Suprapubic skin (tissue), 4 donors: ENCODE data around the gene SH2D6.

Experiments
- EP300 ChIP-seq: sonication (generic); formaldehyde crosslinking; IDR thresholded peaks from one replicate; pipeline ENCODE4 v1.6.1; 2017; ENCODE audit warnings: antibody characterized with exemption
- POLR2A ChIP-seq, 2 donors: fragments of 450-650 bp; IDR thresholded peaks; one replicate each; pipeline ENCODE4 v1.6.1; 2017; ENCODE audit warnings: antibody characterized with exemption in 2 of 2, mild to moderate bottlenecking in 2 of 2, moderate library complexity in 2 of 2
- POLR2AphosphoS5 ChIP-seq, 3 donors: sonication (generic); formaldehyde crosslinking; IDR thresholded peaks; one replicate each; pipeline ENCODE4 v1.6.1; 2017; ENCODE audit warnings: antibody characterized with exemption in 3 of 3
- TF ChIP-seq, protein P1 (sequence below), 2 donors: fragments of 200-600 bp in 1 of 2; fragments of 450-650 bp in 1 of 2; sonication (generic) in 1 of 2; IDR thresholded peaks; one replicate each; pipeline ENCODE4 v1.5.1; 2016 to 2019; ENCODE audit warnings: antibody characterized with exemption in 2 of 2, mild to moderate bottlenecking in 1 of 2, moderate library complexity in 1 of 2

- TF ChIP-seq, protein P1, sequence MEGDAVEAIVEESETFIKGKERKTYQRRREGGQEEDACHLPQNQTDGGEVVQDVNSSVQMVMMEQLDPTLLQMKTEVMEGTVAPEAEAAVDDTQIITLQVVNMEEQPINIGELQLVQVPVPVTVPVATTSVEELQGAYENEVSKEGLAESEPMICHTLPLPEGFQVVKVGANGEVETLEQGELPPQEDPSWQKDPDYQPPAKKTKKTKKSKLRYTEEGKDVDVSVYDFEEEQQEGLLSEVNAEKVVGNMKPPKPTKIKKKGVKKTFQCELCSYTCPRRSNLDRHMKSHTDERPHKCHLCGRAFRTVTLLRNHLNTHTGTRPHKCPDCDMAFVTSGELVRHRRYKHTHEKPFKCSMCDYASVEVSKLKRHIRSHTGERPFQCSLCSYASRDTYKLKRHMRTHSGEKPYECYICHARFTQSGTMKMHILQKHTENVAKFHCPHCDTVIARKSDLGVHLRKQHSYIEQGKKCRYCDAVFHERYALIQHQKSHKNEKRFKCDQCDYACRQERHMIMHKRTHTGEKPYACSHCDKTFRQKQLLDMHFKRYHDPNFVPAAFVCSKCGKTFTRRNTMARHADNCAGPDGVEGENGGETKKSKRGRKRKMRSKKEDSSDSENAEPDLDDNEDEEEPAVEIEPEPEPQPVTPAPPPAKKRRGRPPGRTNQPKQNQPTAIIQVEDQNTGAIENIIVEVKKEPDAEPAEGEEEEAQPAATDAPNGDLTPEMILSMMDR (IDR thresholded peaks at IDR 0.05): no peak
- TF ChIP-seq POLR2AphosphoS5 (IDR thresholded peaks at IDR 0.05) (no peak), EP300 (no peak), POLR2A (IDR thresholded peaks at IDR 0.05) (no peak)
Observed at GRCh38 chr2:85470850-85471800, 52.6 kb downstream of the SH2D6 start.
